Measurements from ENCODE around the gene HECA. TPM values are rescaled to one million over a fixed set of nuclear protein-coding genes. Genes with fewer than 3 reads are reported as not detected.
"Not testable (repeated sequence)": the region's sequence is repeated elsewhere in the genome, so short reads cannot be mapped to it uniquely, and the experiment has no call there.

Gene HECA
- total RNA-seq, 8 experiments from 2014 or later = 7.5 to 22.9 (median 12.7) TPM

GRCh38 chr6:139156102-139156501, 21.2 kb downstream of the HECA start:
- no peak for ATAC-seq (replicated peaks in 6 of 8)
- Histone ChIP-seq H3K27ac (no peak overlapping the region), H3K4me1 (replicated peaks in 1 of 2) (peaks cover 0 to 5% of the 10 kb centered on the region in 2 donors), H3K4me3 (no peak overlapping the region)
- in situ Hi-C loops (cut with MboI; ENCODE audit: low pct_unique_long_range_greater_than_20kb in 2 of 9, low sequenced_read_pairs in 9 of 9, unreplicated experiment in 9 of 9) = no loop called here
- 35 to 100% (median 98%) methylated on average over 1 to 5 of the region's 5 CpGs; no CpG with 5 or more reads in 1 of the 10 experiments for WGBS, 10 experiments

GRCh38 chr6:139156551-139156950, 21.7 kb downstream of the HECA start:
- no peak overlapping the region for H3K4me3 ChIP-seq
- H3K27ac ChIP-seq = no peak overlapping the region
- H3K4me1 ChIP-seq (replicated peaks in 1 of 2) = peaks cover 0 to under 1% of the 10 kb centered on the region in 2 donors
- 20 to 97% (median 82%) methylated on average over 2 to 4 of the region's 4 CpGs; no CpG with 5 or more reads in 2 of the 10 experiments for WGBS, 10 experiments
- ATAC-seq (replicated peaks in 6 of 8) = peak in 3 of 8 experiments; percentile 26 to 77 (median 50)
- in situ Hi-C loops (cut with MboI; ENCODE audit: low pct_unique_long_range_greater_than_20kb in 2 of 9, low sequenced_read_pairs in 9 of 9, unreplicated experiment in 9 of 9) = no loop called here

- ATAC-seq (replicated peaks in 6 of 8); H3K4me3 ChIP-seq; H3K4me1 ChIP-seq (replicated peaks in 1 of 2); H3K27ac ChIP-seq; in situ Hi-C loops (cut with MboI; ENCODE audit: low pct_unique_long_range_greater_than_20kb in 2 of 9, low sequenced_read_pairs in 9 of 9, unreplicated experiment in 9 of 9): not testable (repeated sequence)
- WGBS, 10 experiments = 85 to 100% (median 95%) methylated on average over 1 to 5 of the region's 5 CpGs; no CpG with 5 or more reads in 4 of the 10 experiments
These were observed 22.2 kb downstream of the HECA start for GRCh38 chr6:139157086-139157485.

GRCh38 chr6:139159016-139159415, 24.1 kb downstream of the HECA start:
- no peak overlapping the region for H3K27ac ChIP-seq
- WGBS, 10 experiments = 83 to 100% (median 95%) methylated on average over 2 to 4 of the region's 4 CpGs; no CpG with 5 or more reads in 3 of the 10 experiments
- no peak for ATAC-seq (replicated peaks in 6 of 8)
- in situ Hi-C loops (cut with MboI; ENCODE audit: low pct_unique_long_range_greater_than_20kb in 2 of 9, low sequenced_read_pairs in 9 of 9, unreplicated experiment in 9 of 9) = no loop called here
- no peak overlapping the region for H3K4me3 ChIP-seq
- H3K4me1 ChIP-seq (replicated peaks in 1 of 2) = no peaks in the 10 kb centered on the region

- in situ Hi-C loops (cut with MboI; ENCODE audit: low pct_unique_long_range_greater_than_20kb in 2 of 9, low sequenced_read_pairs in 9 of 9, unreplicated experiment in 9 of 9) = no loop called here
- peak in 2 of 8 experiments; percentile 73 to 85 for ATAC-seq (replicated peaks in 6 of 8)
- Histone ChIP-seq H3K4me3 (no peak overlapping the region), H3K4me1 (replicated peaks in 1 of 2) (no peaks in the 10 kb centered on the region), H3K27ac (no peak overlapping the region)
- 14 to 83% methylated on average over 1 of the region's 1 CpG; no CpG with 5 or more reads in 8 of the 10 experiments for WGBS, 10 experiments
These were observed 26.3 kb downstream of the HECA start for GRCh38 chr6:139161169-139161568.

- H3K27ac ChIP-seq = no peak overlapping the region
- 60 to 100% (median 93%) methylated on average over 1 to 3 of the region's 3 CpGs; no CpG with 5 or more reads in 4 of the 10 experiments for WGBS, 10 experiments
- H3K4me1 ChIP-seq (replicated peaks in 1 of 2) = no peaks in the 10 kb centered on the region
- H3K4me3 ChIP-seq = no peak overlapping the region
- ATAC-seq (replicated peaks in 6 of 8) = no peak
- in situ Hi-C loops (cut with MboI; ENCODE audit: low pct_unique_long_range_greater_than_20kb in 2 of 9, low sequenced_read_pairs in 9 of 9, unreplicated experiment in 9 of 9) = no loop called here
These were observed 27.0 kb downstream of the HECA start for GRCh38 chr6:139161817-139162284.

GRCh38 chr6:139164001-139164400, 29.1 kb downstream of the HECA start:
- Histone ChIP-seq H3K4me1 (replicated peaks in 1 of 2) (no peaks in the 10 kb centered on the region), H3K27ac (no peak overlapping the region), H3K4me3 (no peak overlapping the region)
- in situ Hi-C loops (cut with MboI; ENCODE audit: low pct_unique_long_range_greater_than_20kb in 2 of 9, low sequenced_read_pairs in 9 of 9, unreplicated experiment in 9 of 9) = no loop called here
- 60 to 100% (median 89%) methylated on average over 1 to 3 of the region's 3 CpGs; no CpG with 5 or more reads in 6 of the 10 experiments for WGBS, 10 experiments
- peak in 1 of 8 experiments; percentile 23 for ATAC-seq (replicated peaks in 6 of 8)

- Histone ChIP-seq H3K4me1 (replicated peaks in 1 of 2) (no peaks in the 10 kb centered on the region), H3K4me3 (no peak overlapping the region), H3K27ac (no peak overlapping the region)
- no peak for ATAC-seq (replicated peaks in 6 of 8)
- 67 to 100% (median 94%) methylated on average over 1 to 2 of the region's 2 CpGs for WGBS, 10 experiments
- in situ Hi-C loops (cut with MboI; ENCODE audit: low pct_unique_long_range_greater_than_20kb in 2 of 9, low sequenced_read_pairs in 9 of 9, unreplicated experiment in 9 of 9) = no loop called here
These were observed 30.4 kb downstream of the HECA start for GRCh38 chr6:139165324-139165723.

- ATAC-seq (replicated peaks in 6 of 8) = no peak
- in situ Hi-C loops (cut with MboI; ENCODE audit: low pct_unique_long_range_greater_than_20kb in 2 of 9, low sequenced_read_pairs in 9 of 9, unreplicated experiment in 9 of 9) = no loop called here
- Histone ChIP-seq H3K27ac (no peak overlapping the region), H3K4me1 (replicated peaks in 1 of 2) (no peaks in the 10 kb centered on the region), H3K4me3 (no peak overlapping the region)
- 78 to 100% (median 93%) methylated on average over 2 to 18 of the region's 35 CpGs; no CpG with 5 or more reads in 5 of the 10 experiments for WGBS, 10 experiments
These were observed 31.5 kb downstream of the HECA start for GRCh38 chr6:139166238-139166955.

GRCh38 chr6:139166956-139167313, 32.1 kb downstream of the HECA start:
- in situ Hi-C loops (cut with MboI; ENCODE audit: low pct_unique_long_range_greater_than_20kb in 2 of 9, low sequenced_read_pairs in 9 of 9, unreplicated experiment in 9 of 9) = no loop called here
- no peak for ATAC-seq (replicated peaks in 6 of 8)
- 91 to 100% (median 96%) methylated on average over 3 to 11 of the region's 20 CpGs; no CpG with 5 or more reads in 3 of the 10 experiments for WGBS, 10 experiments
- H3K4me3 ChIP-seq = no peak overlapping the region
- H3K27ac ChIP-seq = no peak overlapping the region
- no peaks in the 10 kb centered on the region for H3K4me1 ChIP-seq (replicated peaks in 1 of 2)

GRCh38 chr6:139172151-139172550, 37.3 kb downstream of the HECA start:
- no peak overlapping the region for H3K27ac ChIP-seq
- ATAC-seq (replicated peaks in 6 of 8) = no peak
- H3K4me1 ChIP-seq (replicated peaks in 1 of 2) = no peaks in the 10 kb centered on the region
- no peak overlapping the region for H3K4me3 ChIP-seq
- in situ Hi-C loops (cut with MboI; ENCODE audit: low pct_unique_long_range_greater_than_20kb in 2 of 9, low sequenced_read_pairs in 9 of 9, unreplicated experiment in 9 of 9) = no loop called here
- 73 to 100% (median 94%) methylated on average over 1 to 4 of the region's 4 CpGs; no CpG with 5 or more reads in 2 of the 10 experiments for WGBS, 10 experiments

- ATAC-seq (replicated peaks in 6 of 8) = no peak
- Histone ChIP-seq H3K4me3 (no peak overlapping the region), H3K4me1 (replicated peaks in 1 of 2) (no peaks in the 10 kb centered on the region), H3K27ac (no peak overlapping the region)
- 70 to 100% (median 98%) methylated on average over 1 to 5 of the region's 6 CpGs; no CpG with 5 or more reads in 3 of the 10 experiments for WGBS, 10 experiments
- in situ Hi-C loops (cut with MboI; ENCODE audit: low pct_unique_long_range_greater_than_20kb in 2 of 9, low sequenced_read_pairs in 9 of 9, unreplicated experiment in 9 of 9) = no loop called here
These were observed 37.7 kb downstream of the HECA start for GRCh38 chr6:139172567-139172966.

GRCh38 chr6:139173172-139173571, 38.3 kb downstream of the HECA start:
- in situ Hi-C loops (cut with MboI; ENCODE audit: low pct_unique_long_range_greater_than_20kb in 2 of 9, low sequenced_read_pairs in 9 of 9, unreplicated experiment in 9 of 9) = no loop called here
- no peak for ATAC-seq (replicated peaks in 6 of 8)
- H3K27ac ChIP-seq = no peak overlapping the region
- H3K4me3 ChIP-seq = no peak overlapping the region
- no peaks in the 10 kb centered on the region for H3K4me1 ChIP-seq (replicated peaks in 1 of 2)
- 25 to 86% (median 57%) methylated on average over 1 to 2 of the region's 2 CpGs; no CpG with 5 or more reads in 4 of the 10 experiments for WGBS, 10 experiments
